A549 (cell line): Measurements from ENCODE around the gene PCED1B. TPM values are rescaled to one million over a fixed set of nuclear protein-coding genes. Genes with fewer than 3 reads are reported as not detected.

Experiments
- CHD2 ChIP-seq: fragments of 150-350 bp; IDR thresholded peaks from 2 replicates; pipeline ENCODE4 v1.6.1; 2014; ENCODE audit warnings: low read length; ENCODE audit not compliant: partially characterized antibody
- ESRRA ChIP-seq: fragments of 150-350 bp; IDR thresholded peaks from 2 replicates; pipeline ENCODE4 v1.6.1; 2014; ENCODE audit warnings: mild to moderate bottlenecking, low read length, borderline replicate concordance
- HOXA7 ChIP-seq: fragments of 250-450 bp; sonication (Bioruptor Pico); IDR thresholded peaks from 2 replicates; pipeline ENCODE4 v1.5.0; 2020; ENCODE audit warnings: mild to moderate bottlenecking, moderate library complexity
- HOXB13 ChIP-seq: fragments of 250-450 bp; sonication (Bioruptor Pico); IDR thresholded peaks from 2 replicates; pipeline ENCODE4 v1.5.0; 2020; ENCODE audit warnings: low read depth, mild to moderate bottlenecking, moderate library complexity
- JUNB ChIP-seq: fragments of >200 bp; sonication (Bioruptor Twin); formaldehyde crosslinking; IDR thresholded peaks from 2 replicates; pipeline ENCODE4 v1.6.1; 2016
- KDM5A ChIP-seq: fragments of 200-600 bp; sonication (generic); IDR thresholded peaks from 2 replicates; pipeline ENCODE4 v1.6.1; 2016; ENCODE audit warnings: antibody characterized with exemption, mild to moderate bottlenecking
- MAFK ChIP-seq: fragments of 450-650 bp; IDR thresholded peaks from 2 replicates; pipeline ENCODE4 v1.6.1; 2014; ENCODE audit not compliant: partially characterized antibody
- MYC ChIP-seq: IDR thresholded peaks from 2 replicates; pipeline ENCODE4 v1.6.1; 2012; ENCODE audit warnings: mild to moderate bottlenecking, inconsistent platforms, low read length, improper control_type of control experiment, borderline replicate concordance
- NPAS2 ChIP-seq: fragments of 250-450 bp; sonication (Bioruptor Pico); IDR thresholded peaks from 2 replicates; pipeline ENCODE4 v1.8.0; 2022; ENCODE audit warnings: mild to moderate bottlenecking, moderate library complexity, borderline replicate concordance
- NR3C1 ChIP-seq: fragments of >200 bp; sonication (Bioruptor Twin); formaldehyde crosslinking; IDR thresholded peaks from 3 replicates; pipeline ENCODE4 v1.6.1; 2017
- PHF8 ChIP-seq: fragments of 200-600 bp; sonication (generic); IDR thresholded peaks from 2 replicates; pipeline ENCODE4 v1.6.1; 2016; ENCODE audit warnings: low read depth, mild to moderate bottlenecking, antibody characterized with exemption, moderate library complexity, borderline replicate concordance
- RAD21 ChIP-seq, 2 experiments: fragments of >200 bp in 1 of 2; sonication (Bioruptor Twin) in 1 of 2; formaldehyde crosslinking in 1 of 2; IDR thresholded peaks in 1 of 2; conservative IDR thresholded peaks in 1 of 2; 2 replicates in 1 of 2; 3 replicates in 1 of 2; pipeline ENCODE4 v1.6.1; 2012 to 2018; ENCODE audit warnings: inconsistent platforms in 1 of 2
- RARB ChIP-seq: fragments of 250-450 bp; sonication (Bioruptor Pico); IDR thresholded peaks from 2 replicates; pipeline ENCODE4 v1.8.0; 2021; ENCODE audit warnings: mild to moderate bottlenecking, moderate library complexity
- RNF2 ChIP-seq: fragments of 200-600 bp; sonication (generic); IDR thresholded peaks from 2 replicates; pipeline ENCODE4 v1.6.1; 2016; ENCODE audit warnings: low read depth, mild to moderate bottlenecking, antibody characterized with exemption, moderate library complexity, borderline replicate concordance
- SMC3 ChIP-seq: fragments of >200 bp; sonication (Bioruptor Twin); formaldehyde crosslinking; IDR thresholded peaks from 3 replicates; pipeline ENCODE4 v1.6.1; 2018; ENCODE audit warnings: inconsistent platforms
- ZC3H11A ChIP-seq: fragments of 450-650 bp; IDR thresholded peaks from 2 replicates; pipeline ENCODE4 v1.6.1; 2014; ENCODE audit warnings: antibody characterized with exemption, mild to moderate bottlenecking
- ZSCAN20 ChIP-seq: fragments of 250-450 bp; sonication (Bioruptor Pico); IDR thresholded peaks from 2 replicates; pipeline ENCODE4 v1.8.0; 2022; ENCODE audit warnings: mild to moderate bottlenecking, moderate library complexity
- polyA plus RNA-seq, 4 experiments: library from polyadenylated mRNA; depleted of rRNA in 3 of 4; stranded (reverse); fragments of >200 nt; fragmentation: RNase III in 1 of 4; extraction: RNeasy Plus Mini Kit Qiagen cat#74134 plus additional on column Dnase treatment in 1 of 4; gene quantifications; 2 replicates in 3 of 4; 3 replicates in 1 of 4; pipeline ENCODE4 v1.2.3, GENCODE V29; 2011 to 2017
- TF ChIP-seq, protein P1 (sequence below): fragments of 200-600 bp; sonication (generic); IDR thresholded peaks from 2 replicates; pipeline ENCODE4 v1.6.1; 2016; ENCODE audit warnings: antibody characterized with exemption, mild to moderate bottlenecking, moderate library complexity
- TF ChIP-seq, protein P2 (sequence below): fragments of 250-450 bp; sonication (Bioruptor Pico); IDR thresholded peaks from 2 replicates; pipeline ENCODE4 v1.5.0; 2021; ENCODE audit warnings: mild to moderate bottlenecking, moderate library complexity, borderline replicate concordance
- TF ChIP-seq, protein P3 (sequence below): fragments of 150-350 bp; IDR thresholded peaks from 2 replicates; pipeline ENCODE4 v1.6.1; 2014; ENCODE audit warnings: low read depth, mild to moderate bottlenecking, low read length
- TF ChIP-seq, protein P4 (sequence below): IDR thresholded peaks from 2 replicates; pipeline ENCODE4 v1.6.1; 2012
- TF ChIP-seq, protein P5 (sequence below): fragments of >200 bp; sonication (Bioruptor Twin); formaldehyde crosslinking; IDR thresholded peaks from 2 replicates; pipeline ENCODE4 v1.6.1; 2016

The PCED1B gene
- polyA plus RNA-seq, 2 of the 4 experiments (the other 2 are of a cell fraction): 74.6 to 108 TPM

DNA sequence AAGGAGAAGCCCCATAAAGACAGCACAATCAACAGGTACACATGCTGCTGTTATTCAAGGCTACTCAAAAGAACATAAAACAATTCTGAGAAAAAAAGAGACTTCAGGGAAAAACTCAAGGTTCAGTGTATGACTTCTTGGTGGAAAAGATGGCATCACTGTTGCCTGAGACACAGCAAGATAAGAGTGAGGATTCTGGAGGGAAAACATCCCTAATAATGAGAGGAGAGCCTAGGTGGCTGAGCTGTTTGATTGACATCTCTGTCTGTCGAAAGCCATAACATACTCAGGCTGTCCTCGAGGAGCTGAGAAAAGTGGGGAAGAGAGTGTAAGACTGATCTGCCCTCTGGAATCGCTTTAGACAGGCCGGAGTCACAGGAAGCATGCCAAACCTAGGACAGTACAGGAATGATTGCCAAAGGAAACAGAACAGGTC lies 193.8 kb downstream of the PCED1B start (continued):
- TF ChIP-seq, protein P1, sequence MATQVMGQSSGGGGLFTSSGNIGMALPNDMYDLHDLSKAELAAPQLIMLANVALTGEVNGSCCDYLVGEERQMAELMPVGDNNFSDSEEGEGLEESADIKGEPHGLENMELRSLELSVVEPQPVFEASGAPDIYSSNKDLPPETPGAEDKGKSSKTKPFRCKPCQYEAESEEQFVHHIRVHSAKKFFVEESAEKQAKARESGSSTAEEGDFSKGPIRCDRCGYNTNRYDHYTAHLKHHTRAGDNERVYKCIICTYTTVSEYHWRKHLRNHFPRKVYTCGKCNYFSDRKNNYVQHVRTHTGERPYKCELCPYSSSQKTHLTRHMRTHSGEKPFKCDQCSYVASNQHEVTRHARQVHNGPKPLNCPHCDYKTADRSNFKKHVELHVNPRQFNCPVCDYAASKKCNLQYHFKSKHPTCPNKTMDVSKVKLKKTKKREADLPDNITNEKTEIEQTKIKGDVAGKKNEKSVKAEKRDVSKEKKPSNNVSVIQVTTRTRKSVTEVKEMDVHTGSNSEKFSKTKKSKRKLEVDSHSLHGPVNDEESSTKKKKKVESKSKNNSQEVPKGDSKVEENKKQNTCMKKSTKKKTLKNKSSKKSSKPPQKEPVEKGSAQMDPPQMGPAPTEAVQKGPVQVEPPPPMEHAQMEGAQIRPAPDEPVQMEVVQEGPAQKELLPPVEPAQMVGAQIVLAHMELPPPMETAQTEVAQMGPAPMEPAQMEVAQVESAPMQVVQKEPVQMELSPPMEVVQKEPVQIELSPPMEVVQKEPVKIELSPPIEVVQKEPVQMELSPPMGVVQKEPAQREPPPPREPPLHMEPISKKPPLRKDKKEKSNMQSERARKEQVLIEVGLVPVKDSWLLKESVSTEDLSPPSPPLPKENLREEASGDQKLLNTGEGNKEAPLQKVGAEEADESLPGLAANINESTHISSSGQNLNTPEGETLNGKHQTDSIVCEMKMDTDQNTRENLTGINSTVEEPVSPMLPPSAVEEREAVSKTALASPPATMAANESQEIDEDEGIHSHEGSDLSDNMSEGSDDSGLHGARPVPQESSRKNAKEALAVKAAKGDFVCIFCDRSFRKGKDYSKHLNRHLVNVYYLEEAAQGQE: no peak
- TF ChIP-seq CHD2 (no peak), HOXB13 (CRISPR knock-in tag) (peak; percentile 100), MYC (no peak), ZSCAN20 (CRISPR knock-in tag) (peak; percentile 99), RARB (CRISPR knock-in tag) (peak; percentile 94), MAFK (no peak), RAD21 (conservative IDR thresholded peaks at IDR 0.05 in 1 of 2, IDR thresholded peaks at IDR 0.05 in 1 of 2) (no peak), SMC3 (no peak), KDM5A (no peak), PHF8 (no peak), NPAS2 (peak; percentile 87), HOXA7 (CRISPR knock-in tag) (peak; percentile 98), ESRRA (no peak), NR3C1 (no peak), JUNB (no peak), ZC3H11A (no peak), RNF2 (no peak)
- TF ChIP-seq, protein P2, sequence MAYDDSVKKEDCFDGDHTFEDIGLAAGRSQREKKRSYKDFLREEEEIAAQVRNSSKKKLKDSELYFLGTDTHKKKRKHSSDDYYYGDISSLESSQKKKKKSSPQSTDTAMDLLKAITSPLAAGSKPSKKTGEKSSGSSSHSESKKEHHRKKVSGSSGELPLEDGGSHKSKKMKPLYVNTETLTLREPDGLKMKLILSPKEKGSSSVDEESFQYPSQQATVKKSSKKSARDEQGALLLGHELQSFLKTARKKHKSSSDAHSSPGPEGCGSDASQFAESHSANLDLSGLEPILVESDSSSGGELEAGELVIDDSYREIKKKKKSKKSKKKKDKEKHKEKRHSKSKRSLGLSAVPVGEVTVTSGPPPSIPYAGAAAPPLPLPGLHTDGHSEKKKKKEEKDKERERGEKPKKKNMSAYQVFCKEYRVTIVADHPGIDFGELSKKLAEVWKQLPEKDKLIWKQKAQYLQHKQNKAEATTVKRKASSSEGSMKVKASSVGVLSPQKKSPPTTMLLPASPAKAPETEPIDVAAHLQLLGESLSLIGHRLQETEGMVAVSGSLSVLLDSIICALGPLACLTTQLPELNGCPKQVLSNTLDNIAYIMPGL (CRISPR knock-in tag): peak; percentile 96
- TF ChIP-seq, protein P3, sequence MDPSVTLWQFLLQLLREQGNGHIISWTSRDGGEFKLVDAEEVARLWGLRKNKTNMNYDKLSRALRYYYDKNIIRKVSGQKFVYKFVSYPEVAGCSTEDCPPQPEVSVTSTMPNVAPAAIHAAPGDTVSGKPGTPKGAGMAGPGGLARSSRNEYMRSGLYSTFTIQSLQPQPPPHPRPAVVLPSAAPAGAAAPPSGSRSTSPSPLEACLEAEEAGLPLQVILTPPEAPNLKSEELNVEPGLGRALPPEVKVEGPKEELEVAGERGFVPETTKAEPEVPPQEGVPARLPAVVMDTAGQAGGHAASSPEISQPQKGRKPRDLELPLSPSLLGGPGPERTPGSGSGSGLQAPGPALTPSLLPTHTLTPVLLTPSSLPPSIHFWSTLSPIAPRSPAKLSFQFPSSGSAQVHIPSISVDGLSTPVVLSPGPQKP: no peak
- TF ChIP-seq, protein P4, sequence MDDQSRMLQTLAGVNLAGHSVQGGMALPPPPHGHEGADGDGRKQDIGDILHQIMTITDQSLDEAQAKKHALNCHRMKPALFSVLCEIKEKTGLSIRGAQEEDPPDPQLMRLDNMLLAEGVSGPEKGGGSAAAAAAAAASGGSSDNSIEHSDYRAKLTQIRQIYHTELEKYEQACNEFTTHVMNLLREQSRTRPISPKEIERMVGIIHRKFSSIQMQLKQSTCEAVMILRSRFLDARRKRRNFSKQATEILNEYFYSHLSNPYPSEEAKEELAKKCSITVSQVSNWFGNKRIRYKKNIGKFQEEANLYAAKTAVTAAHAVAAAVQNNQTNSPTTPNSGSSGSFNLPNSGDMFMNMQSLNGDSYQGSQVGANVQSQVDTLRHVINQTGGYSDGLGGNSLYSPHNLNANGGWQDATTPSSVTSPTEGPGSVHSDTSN: no peak
- TF ChIP-seq, protein P5, sequence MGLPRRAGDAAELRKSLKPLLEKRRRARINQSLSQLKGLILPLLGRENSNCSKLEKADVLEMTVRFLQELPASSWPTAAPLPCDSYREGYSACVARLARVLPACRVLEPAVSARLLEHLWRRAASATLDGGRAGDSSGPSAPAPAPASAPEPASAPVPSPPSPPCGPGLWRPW: no peak
- TF ChIP-seq, all 56 proteins: peak for 18
